ENCODE measurements around the gene ZFP28. TPM values are rescaled to one million over a fixed set of nuclear protein-coding genes. Genes with fewer than 3 reads are reported as not detected.

The ZFP28 gene
- total and polyA plus RNA-seq, 2 of the 4 experiments (the other 2 are of a cell fraction), result 3.0 to 6.5 TPM

DNA sequence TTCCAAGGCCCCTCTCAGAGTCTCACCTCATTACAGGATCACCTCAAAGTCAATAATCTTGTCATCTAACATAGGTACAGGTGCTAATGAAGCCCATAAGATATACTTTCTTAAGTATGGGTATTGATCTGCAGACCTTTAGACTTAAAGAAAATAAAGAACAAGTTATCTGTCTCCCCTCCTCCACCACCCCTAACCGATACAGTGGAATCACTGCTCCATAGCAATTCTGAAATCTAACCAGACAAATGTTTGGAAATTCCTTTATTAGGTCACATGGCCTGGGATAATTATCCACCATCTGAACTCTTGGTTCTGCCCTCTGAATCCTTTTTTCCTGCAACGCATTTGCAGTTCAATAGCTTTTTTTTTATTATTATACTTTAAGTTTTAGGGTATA lies 24.0 kb downstream of the ZFP28 start:
- no peaks in the 10 kb centered on the region for H4K20me1 ChIP-seq (ENCODE audit: insufficient read depth, low read length)
- H3K36me3 ChIP-seq (ENCODE audit: control insufficient read depth, insufficient read depth, low read length), result no peaks in the 10 kb centered on the region
- no CpG with 5 or more reads among the region's 2 CpGs for WGBS, 2 experiments (ENCODE audit: extremely low coverage in 2 of 2, insufficient read length in 1 of 2)
- H4K91ac ChIP-seq (ENCODE audit: insufficient read depth, low read depth, low read length), result no peak overlapping the region
- TF ChIP-seq RAD21 (IDR thresholded peaks at IDR 0.05; ENCODE audit: low read length) (no peak), MAZ (IDR thresholded peaks at IDR 0.05; ENCODE audit: borderline replicate concordance, low read depth, low read length) (no peak), MXI1 (IDR thresholded peaks at IDR 0.05; ENCODE audit: borderline replicate concordance, low read depth, low read length) (no peak), SMC3 (IDR thresholded peaks at IDR 0.05; ENCODE audit: low read depth, low read length) (no peak), RCOR1 (IDR thresholded peaks at IDR 0.05; ENCODE audit: insufficient replicate concordance, low read length) (no peak), CHD1 (IDR thresholded peaks at IDR 0.05; ENCODE audit: low read depth, low read length) (no peak), USF2 (IDR thresholded peaks at IDR 0.05; ENCODE audit: low read depth, low read length) (no peak), FOS (IDR thresholded peaks at IDR 0.05; ENCODE audit: low read depth, low read length) (no peak), RFX5 (IDR thresholded peaks at IDR 0.05; ENCODE audit: low read depth, low read length) (no peak), NFE2L2 (IDR thresholded peaks at IDR 0.05; ENCODE audit: low read depth, low read length) (no peak), BHLHE40 (IDR thresholded peaks at IDR 0.05; ENCODE audit: low read depth, low read length) (no peak), MAFK (IDR thresholded peaks at IDR 0.05; ENCODE audit: low read depth, low read length) (no peak), POLR2A (IDR thresholded peaks at IDR 0.05; ENCODE audit: low read depth, low read length) (no peak), CEBPB (IDR thresholded peaks at IDR 0.05; ENCODE audit: low read depth, low read length) (no peak)
- TF ChIP-seq, protein P1, sequence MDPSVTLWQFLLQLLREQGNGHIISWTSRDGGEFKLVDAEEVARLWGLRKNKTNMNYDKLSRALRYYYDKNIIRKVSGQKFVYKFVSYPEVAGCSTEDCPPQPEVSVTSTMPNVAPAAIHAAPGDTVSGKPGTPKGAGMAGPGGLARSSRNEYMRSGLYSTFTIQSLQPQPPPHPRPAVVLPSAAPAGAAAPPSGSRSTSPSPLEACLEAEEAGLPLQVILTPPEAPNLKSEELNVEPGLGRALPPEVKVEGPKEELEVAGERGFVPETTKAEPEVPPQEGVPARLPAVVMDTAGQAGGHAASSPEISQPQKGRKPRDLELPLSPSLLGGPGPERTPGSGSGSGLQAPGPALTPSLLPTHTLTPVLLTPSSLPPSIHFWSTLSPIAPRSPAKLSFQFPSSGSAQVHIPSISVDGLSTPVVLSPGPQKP (IDR thresholded peaks at IDR 0.05; ENCODE audit: borderline replicate concordance, low read depth, low read length), result no peak
- TF ChIP-seq, protein P2, sequence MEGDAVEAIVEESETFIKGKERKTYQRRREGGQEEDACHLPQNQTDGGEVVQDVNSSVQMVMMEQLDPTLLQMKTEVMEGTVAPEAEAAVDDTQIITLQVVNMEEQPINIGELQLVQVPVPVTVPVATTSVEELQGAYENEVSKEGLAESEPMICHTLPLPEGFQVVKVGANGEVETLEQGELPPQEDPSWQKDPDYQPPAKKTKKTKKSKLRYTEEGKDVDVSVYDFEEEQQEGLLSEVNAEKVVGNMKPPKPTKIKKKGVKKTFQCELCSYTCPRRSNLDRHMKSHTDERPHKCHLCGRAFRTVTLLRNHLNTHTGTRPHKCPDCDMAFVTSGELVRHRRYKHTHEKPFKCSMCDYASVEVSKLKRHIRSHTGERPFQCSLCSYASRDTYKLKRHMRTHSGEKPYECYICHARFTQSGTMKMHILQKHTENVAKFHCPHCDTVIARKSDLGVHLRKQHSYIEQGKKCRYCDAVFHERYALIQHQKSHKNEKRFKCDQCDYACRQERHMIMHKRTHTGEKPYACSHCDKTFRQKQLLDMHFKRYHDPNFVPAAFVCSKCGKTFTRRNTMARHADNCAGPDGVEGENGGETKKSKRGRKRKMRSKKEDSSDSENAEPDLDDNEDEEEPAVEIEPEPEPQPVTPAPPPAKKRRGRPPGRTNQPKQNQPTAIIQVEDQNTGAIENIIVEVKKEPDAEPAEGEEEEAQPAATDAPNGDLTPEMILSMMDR (conservative IDR thresholded peaks at IDR 0.05; ENCODE audit: low read depth, low read length), result no peak
- H3K4me3 ChIP-seq (ENCODE audit: insufficient read depth, low read depth, low read length), result no peak overlapping the region
- intact Hi-C loops (cut with micrococcal nuclease), result no loop called here
- no peak overlapping the region for H2AK9ac ChIP-seq (replicated peaks; ENCODE audit: low read depth, low read length, poor library complexity)
- H2BK120ac ChIP-seq (ENCODE audit: low read depth, low read length), result no peak overlapping the region
- CTCF ChIA-PET, result no interaction called here
- no TSS peak for BruUV-seq (replicated peaks)
- H3K9ac ChIP-seq (ENCODE audit: low read depth, low read length), result no peak overlapping the region
- no peaks in the 10 kb centered on the region for H3K4me1 ChIP-seq (ENCODE audit: control insufficient read depth, insufficient read depth, low read length)
- no peak overlapping the region for H3K23ac ChIP-seq (ENCODE audit: low read depth, low read length)
- DNase-seq (no peak), ATAC-seq (ENCODE audit: low read depth) (no peak)
- no peak overlapping the region for H3K4me2 ChIP-seq (ENCODE audit: low read depth, low read length)
- H2BK5ac ChIP-seq (ENCODE audit: low read depth, low read length, poor library complexity, severe bottlenecking), result no peak overlapping the region
- H3K4ac ChIP-seq (ENCODE audit: low read depth, low read length), result no peak overlapping the region
- H3K79me1 ChIP-seq (ENCODE audit: low read depth in 1 of 2, low read length in 2 of 2), result peaks cover 0 to 10% of the 10 kb centered on the region in 2 experiments; a peak in 3 of 4 replicates
- no peak overlapping the region for H3K18ac ChIP-seq (ENCODE audit: low read depth, low read length)
- H4K5ac ChIP-seq (ENCODE audit: low read depth, low read length), result no peak overlapping the region
- no peak overlapping the region for H2BK15ac ChIP-seq (ENCODE audit: low read depth, low read length)
- H3K14ac ChIP-seq (replicated peaks; ENCODE audit: low read depth, low read length), result no peak overlapping the region
- H3K9me1 ChIP-seq (ENCODE audit: insufficient read depth, low read length), result no peaks in the 10 kb centered on the region
- H3K27me3 ChIP-seq (ENCODE audit: control insufficient read depth, insufficient read depth, low read length), result no peaks in the 10 kb centered on the region
- H4K8ac ChIP-seq (ENCODE audit: low read depth in 2 of 2, low read length in 2 of 2), result no peak overlapping the region
- H3K9me3 ChIP-seq (ENCODE audit: control insufficient read depth, insufficient read depth, low read length), result peaks cover 53% of the 10 kb centered on the region
- POLR2A ChIA-PET (ENCODE audit: unreplicated experiment), result no interaction called here
- H2BK20ac ChIP-seq (ENCODE audit: low read depth, low read length), result no peak overlapping the region
- in situ Hi-C loops (cut with MboI; ENCODE audit: low sequenced_read_pairs), result no loop called here
- H2AFZ ChIP-seq (replicated peaks; ENCODE audit: low read length, poor library complexity), result no peak overlapping the region
- no peak overlapping the region for H2AK5ac ChIP-seq (ENCODE audit: low read depth, low read length)
- dilution Hi-C loops (cut with HindIII; ENCODE audit: low sequenced_read_pairs, unreplicated experiment), result no loop called here
- no peak overlapping the region for H3K56ac ChIP-seq (ENCODE audit: extremely low read depth, insufficient read depth, low read length)
- H3K27ac ChIP-seq (ENCODE audit: insufficient read depth, low read length), result no peak overlapping the region
